ENCODE data around the gene FOXP2.

The FOXP2 gene

DNA sequence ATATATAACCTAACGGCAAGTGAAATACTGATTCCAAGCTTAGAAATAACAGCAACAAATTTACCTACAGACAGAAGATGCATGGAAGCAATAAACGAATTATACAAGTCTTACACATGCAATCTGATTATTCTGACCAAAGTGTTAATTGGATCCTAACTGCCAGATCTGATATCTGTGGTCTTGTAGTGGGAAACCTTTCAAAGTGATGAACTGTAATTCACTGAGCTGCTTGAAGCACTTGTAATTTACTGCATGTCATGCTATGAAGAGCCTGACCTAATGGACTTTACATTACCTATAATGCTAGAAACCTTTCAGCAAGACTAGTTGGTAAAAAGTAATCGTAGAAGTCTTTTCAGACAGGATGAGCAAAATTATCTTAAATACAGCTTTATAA lies 205.6 kb downstream of the FOXP2 start:
- Histone ChIP-seq H3K36me3 (ENCODE audit: insufficient read depth, low read depth, low read length) (no peaks in the 10 kb centered on the region), H3K27me3 (ENCODE audit: insufficient read depth, low read length) (no peaks in the 10 kb centered on the region), H3K9ac (ENCODE audit: low read depth, low read length) (no peak overlapping the region), H3K9me3 (ENCODE audit: insufficient read depth, low read depth, low read length) (no peaks in the 10 kb centered on the region), H3K4me3 (ENCODE audit: low read length) (no peak overlapping the region), H3K4me1 (ENCODE audit: insufficient read depth, low read length) (no peaks in the 10 kb centered on the region), H3K27ac (ENCODE audit: low read length) (no peak overlapping the region)

GRCh38 chr7:114622221-114622620 lies 207.6 kb downstream of the FOXP2 start:
- H3K9ac ChIP-seq (ENCODE audit: low read depth, low read length), result no peak overlapping the region
- H3K36me3 ChIP-seq (ENCODE audit: insufficient read depth, low read depth, low read length), result no peaks in the 10 kb centered on the region
- H3K4me1 ChIP-seq (ENCODE audit: insufficient read depth, low read length), result no peaks in the 10 kb centered on the region
- no peak overlapping the region for H3K27ac ChIP-seq (ENCODE audit: low read length)
- H3K27me3 ChIP-seq (ENCODE audit: insufficient read depth, low read length), result no peaks in the 10 kb centered on the region
- H3K4me3 ChIP-seq (ENCODE audit: low read length), result no peak overlapping the region
- H3K9me3 ChIP-seq (ENCODE audit: insufficient read depth, low read depth, low read length), result no peaks in the 10 kb centered on the region

GRCh38 chr7:114623146-114623545 lies 208.5 kb downstream of the FOXP2 start:
- no peaks in the 10 kb centered on the region for H3K27me3 ChIP-seq (ENCODE audit: insufficient read depth, low read length)
- no peaks in the 10 kb centered on the region for H3K36me3 ChIP-seq (ENCODE audit: insufficient read depth, low read depth, low read length)
- no peaks in the 10 kb centered on the region for H3K4me1 ChIP-seq (ENCODE audit: insufficient read depth, low read length)

GRCh38 chr7:114627231-114627630 lies 212.6 kb downstream of the FOXP2 start:
- Histone ChIP-seq H3K27ac (ENCODE audit: low read length) (no peak overlapping the region), H3K4me1 (ENCODE audit: insufficient read depth, low read length) (peaks cover 26% of the 10 kb centered on the region; the same call in 1 of the 2 replicates), H3K27me3 (ENCODE audit: insufficient read depth, low read length) (no peaks in the 10 kb centered on the region), H3K9me3 (ENCODE audit: insufficient read depth, low read depth, low read length) (no peaks in the 10 kb centered on the region), H3K4me3 (ENCODE audit: low read length) (no peak overlapping the region), H3K36me3 (ENCODE audit: insufficient read depth, low read depth, low read length) (no peaks in the 10 kb centered on the region), H3K9ac (ENCODE audit: low read depth, low read length) (no peak overlapping the region)

More at GRCh38 chr7:114623146-114623545, 208.5 kb downstream of the FOXP2 start:
- H3K27ac ChIP-seq (ENCODE audit: low read length), result no peak overlapping the region
- H3K4me3 ChIP-seq (ENCODE audit: low read length), result no peak overlapping the region
- no peak overlapping the region for H3K9ac ChIP-seq (ENCODE audit: low read depth, low read length)
- H3K9me3 ChIP-seq (ENCODE audit: insufficient read depth, low read depth, low read length), result no peaks in the 10 kb centered on the region

GRCh38 chr7:114628362-114628761 lies 213.7 kb downstream of the FOXP2 start:
- Histone ChIP-seq H3K9ac (ENCODE audit: low read depth, low read length) (no peak overlapping the region), H3K27ac (ENCODE audit: low read length) (no peak overlapping the region), H3K36me3 (ENCODE audit: insufficient read depth, low read depth, low read length) (no peaks in the 10 kb centered on the region), H3K9me3 (ENCODE audit: insufficient read depth, low read depth, low read length) (no peaks in the 10 kb centered on the region), H3K27me3 (ENCODE audit: insufficient read depth, low read length) (no peaks in the 10 kb centered on the region), H3K4me3 (ENCODE audit: low read length) (no peak overlapping the region), H3K4me1 (ENCODE audit: insufficient read depth, low read length) (peaks cover 30% of the 10 kb centered on the region; the same call in 1 of the 2 replicates)

- Histone ChIP-seq H3K27ac (ENCODE audit: low read length) (no peak overlapping the region), H3K4me1 (ENCODE audit: insufficient read depth, low read length) (peaks cover 30% of the 10 kb centered on the region; the same call in 1 of the 2 replicates), H3K4me3 (ENCODE audit: low read length) (peak overlapping the region; percentile 26; the same call in 1 of the 2 replicates), H3K9me3 (ENCODE audit: insufficient read depth, low read depth, low read length) (no peaks in the 10 kb centered on the region), H3K36me3 (ENCODE audit: insufficient read depth, low read depth, low read length) (no peaks in the 10 kb centered on the region), H3K27me3 (ENCODE audit: insufficient read depth, low read length) (no peaks in the 10 kb centered on the region), H3K9ac (ENCODE audit: low read depth, low read length) (peak overlapping the region; percentile 26; the same call in 1 of the 2 replicates)
Measured at GRCh38 chr7:114629762-114630161, 215.1 kb downstream of the FOXP2 start.

- Histone ChIP-seq H3K4me1 (ENCODE audit: insufficient read depth, low read length) (peaks cover 30% of the 10 kb centered on the region; the same call in 1 of the 2 replicates), H3K27me3 (ENCODE audit: insufficient read depth, low read length) (no peaks in the 10 kb centered on the region), H3K27ac (ENCODE audit: low read length) (no peak overlapping the region), H3K4me3 (ENCODE audit: low read length) (peak overlapping the region; percentile 26; the same call in 1 of the 2 replicates), H3K36me3 (ENCODE audit: insufficient read depth, low read depth, low read length) (no peaks in the 10 kb centered on the region), H3K9me3 (ENCODE audit: insufficient read depth, low read depth, low read length) (no peaks in the 10 kb centered on the region), H3K9ac (ENCODE audit: low read depth, low read length) (peak overlapping the region; percentile 26; the same call in 1 of the 2 replicates)
Measured at GRCh38 chr7:114630201-114630990, 215.8 kb downstream of the FOXP2 start.

GRCh38 chr7:114631249-114631822 lies 216.7 kb downstream of the FOXP2 start:
- Histone ChIP-seq H3K9ac (ENCODE audit: low read depth, low read length) (no peak overlapping the region), H3K9me3 (ENCODE audit: insufficient read depth, low read depth, low read length) (no peaks in the 10 kb centered on the region), H3K4me1 (ENCODE audit: insufficient read depth, low read length) (peaks cover 30% of the 10 kb centered on the region; the same call in 1 of the 2 replicates), H3K36me3 (ENCODE audit: insufficient read depth, low read depth, low read length) (no peaks in the 10 kb centered on the region), H3K4me3 (ENCODE audit: low read length) (no peak overlapping the region), H3K27ac (ENCODE audit: low read length) (no peak overlapping the region), H3K27me3 (ENCODE audit: insufficient read depth, low read length) (no peaks in the 10 kb centered on the region)

DNA sequence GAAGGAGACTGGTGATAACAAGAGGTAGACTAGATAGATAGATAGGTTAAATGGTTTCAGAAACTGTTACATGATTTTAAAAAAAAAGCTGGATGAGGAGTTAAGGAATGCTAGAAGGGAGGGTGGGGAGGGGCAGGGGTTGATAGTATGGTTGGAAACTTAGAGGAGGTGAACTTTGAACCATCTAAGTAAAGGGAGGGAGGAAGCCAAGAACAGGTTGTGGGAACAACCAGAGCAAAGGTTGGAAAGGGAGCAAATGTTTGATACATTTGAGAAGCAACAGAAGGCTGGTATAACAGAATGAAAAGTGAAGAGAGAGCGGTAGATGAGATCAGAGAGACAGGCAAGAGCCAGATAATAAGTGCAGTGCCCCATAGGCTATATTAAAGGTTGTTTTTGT lies 224.8 kb downstream of the FOXP2 start:
- Histone ChIP-seq H3K36me3 (ENCODE audit: insufficient read depth, low read depth, low read length) (no peaks in the 10 kb centered on the region), H3K4me1 (ENCODE audit: insufficient read depth, low read length) (no peaks in the 10 kb centered on the region; the same call in 1 of the 2 replicates), H3K27ac (ENCODE audit: low read length) (no peak overlapping the region), H3K4me3 (ENCODE audit: low read length) (no peak overlapping the region), H3K27me3 (ENCODE audit: insufficient read depth, low read length) (no peaks in the 10 kb centered on the region), H3K9me3 (ENCODE audit: insufficient read depth, low read depth, low read length) (no peaks in the 10 kb centered on the region), H3K9ac (ENCODE audit: low read depth, low read length) (no peak overlapping the region)

- no peaks in the 10 kb centered on the region for H3K36me3 ChIP-seq (ENCODE audit: insufficient read depth, low read depth, low read length)
- H3K9ac ChIP-seq (ENCODE audit: low read depth, low read length), result no peak overlapping the region
- no peak overlapping the region for H3K4me3 ChIP-seq (ENCODE audit: low read length)
- no peaks in the 10 kb centered on the region for H3K27me3 ChIP-seq (ENCODE audit: insufficient read depth, low read length)
- no peak overlapping the region for H3K27ac ChIP-seq (ENCODE audit: low read length)
- H3K9me3 ChIP-seq (ENCODE audit: insufficient read depth, low read depth, low read length), result no peaks in the 10 kb centered on the region
- peaks cover 4% of the 10 kb centered on the region; the same call in 1 of the 2 replicates for H3K4me1 ChIP-seq (ENCODE audit: insufficient read depth, low read length)
Measured at GRCh38 chr7:114644455-114644854, 229.8 kb downstream of the FOXP2 start.

GRCh38 chr7:114645451-114645850 lies 230.8 kb downstream of the FOXP2 start:
- Histone ChIP-seq H3K27me3 (ENCODE audit: insufficient read depth, low read length) (no peaks in the 10 kb centered on the region), H3K9ac (ENCODE audit: low read depth, low read length) (no peak overlapping the region)

GRCh38 chr7:114647518-114647917 lies 232.9 kb downstream of the FOXP2 start:
- Histone ChIP-seq H3K27ac (ENCODE audit: low read length) (no peak overlapping the region), H3K4me3 (ENCODE audit: low read length) (no peak overlapping the region), H3K9ac (ENCODE audit: low read depth, low read length) (no peak overlapping the region), H3K9me3 (ENCODE audit: insufficient read depth, low read depth, low read length) (no peaks in the 10 kb centered on the region), H3K4me1 (ENCODE audit: insufficient read depth, low read length) (peaks cover 13% of the 10 kb centered on the region; the same call in 1 of the 2 replicates), H3K27me3 (ENCODE audit: insufficient read depth, low read length) (no peaks in the 10 kb centered on the region), H3K36me3 (ENCODE audit: insufficient read depth, low read depth, low read length) (no peaks in the 10 kb centered on the region)

More at GRCh38 chr7:114645451-114645850, 230.8 kb downstream of the FOXP2 start:
- no peaks in the 10 kb centered on the region for H3K36me3 ChIP-seq (ENCODE audit: insufficient read depth, low read depth, low read length)
- no peak overlapping the region for H3K27ac ChIP-seq (ENCODE audit: low read length)
- peaks cover 10% of the 10 kb centered on the region; the same call in 1 of the 2 replicates for H3K4me1 ChIP-seq (ENCODE audit: insufficient read depth, low read length)
- H3K4me3 ChIP-seq (ENCODE audit: low read length), result no peak overlapping the region
- H3K9me3 ChIP-seq (ENCODE audit: insufficient read depth, low read depth, low read length), result no peaks in the 10 kb centered on the region
